BE2C (cell line): ENCODE results near the gene DKC1.
A peak's percentile ranks its signal among the peaks of the same experiment; 100 is the strongest.

Source experiments
- DNase-seq: peaks from one replicate; pipeline ENCODE4 v3.0.0-alpha.2; 2020
- H3K27me3 ChIP-seq: fragments of 250-450 bp; sonication (Bioruptor Pico); 2 replicates; pipeline ENCODE4 v1.5.1; 2020; ENCODE audit warnings: mild to moderate bottlenecking
- H3K36me3 ChIP-seq: fragments of 250-450 bp; sonication (Bioruptor Pico); 2 replicates; pipeline ENCODE4 v1.5.1; 2020; ENCODE audit warnings: mild to moderate bottlenecking
- H3K4me1 ChIP-seq: fragments of 250-450 bp; sonication (Bioruptor Pico); 2 replicates; pipeline ENCODE4 v1.5.1; 2020
- H3K4me3 ChIP-seq: 2 replicates; pipeline ENCODE4 v1.5.1; 2011; ENCODE audit warnings: low read depth, low read length
- H3K9me3 ChIP-seq: fragments of 250-450 bp; sonication (Bioruptor Pico); 2 replicates; pipeline ENCODE4 v1.5.1; 2020
- CTCF ChIP-seq: IDR thresholded peaks from 2 replicates; pipeline ENCODE4 v1.5.1; 2012; ENCODE audit warnings: mild to moderate bottlenecking, low read depth, low read length

DKC1 gene

GRCh38 chrX:154804261-154804956 lies 41.7 kb downstream of the DKC1 start:
- H3K4me3 ChIP-seq: peak overlapping the region; percentile 73
- H3K27me3 ChIP-seq: no peaks in the 10 kb centered on the region
- peaks cover 7% of the 10 kb centered on the region for H3K4me1 ChIP-seq
- H3K36me3 ChIP-seq: no peaks in the 10 kb centered on the region
- peak; percentile 25 for DNase-seq
- no peak for TF ChIP-seq CTCF
- H3K9me3 ChIP-seq: no peaks in the 10 kb centered on the region

- TF ChIP-seq CTCF: no peak
- Histone ChIP-seq H3K4me1 (peaks cover 4% of the 10 kb centered on the region), H3K4me3 (peak within 1 kb of the TSS; percentile 73), H3K36me3 (no peaks in the 10 kb centered on the region), H3K27me3 (no peaks in the 10 kb centered on the region), H3K9me3 (no peaks in the 10 kb centered on the region)
- DNase-seq: peak; percentile 80
These were observed 42.5 kb downstream of the DKC1 start, which contains the start of gene MPP1 for GRCh38 chrX:154804957-154805695. MPP1 (minus strand) TSS chrX:154805485; CDS start chrX:154805373, 112 bp downstream.

- no peak for TF ChIP-seq CTCF
- Histone ChIP-seq H3K4me3 (peak overlapping the region; percentile 73), H3K9me3 (no peaks in the 10 kb centered on the region), H3K4me1 (no peaks in the 10 kb centered on the region; the same call in 1 of the 2 replicates), H3K27me3 (no peaks in the 10 kb centered on the region), H3K36me3 (no peaks in the 10 kb centered on the region)
- DNase-seq: no peak
These were observed 43.0 kb downstream of the DKC1 start for GRCh38 chrX:154805696-154806091.

GRCh38 chrX:154806837-154807501 lies 44.3 kb downstream of the DKC1 start:
- H3K27me3 ChIP-seq: no peaks in the 10 kb centered on the region
- H3K4me3 ChIP-seq: no peak overlapping the region
- no peak for DNase-seq
- TF ChIP-seq CTCF: no peak
- no peaks in the 10 kb centered on the region for H3K4me1 ChIP-seq
- H3K9me3 ChIP-seq: no peaks in the 10 kb centered on the region
- no peaks in the 10 kb centered on the region for H3K36me3 ChIP-seq

GRCh38 chrX:154809939-154810665 lies 47.4 kb downstream of the DKC1 start:
- TF ChIP-seq CTCF: no peak
- DNase-seq: no peak
- H3K4me3 ChIP-seq: no peak overlapping the region

More at GRCh38 chrX:154809939-154810665, 47.4 kb downstream of the DKC1 start:
- H3K4me1 ChIP-seq: no peaks in the 10 kb centered on the region
- H3K9me3 ChIP-seq: no peaks in the 10 kb centered on the region
- H3K36me3 ChIP-seq: no peaks in the 10 kb centered on the region
- H3K27me3 ChIP-seq: no peaks in the 10 kb centered on the region
